SK-N-SH treated with all-trans-retinoic acid at 6 μM for 48 hours (cell line): ENCODE results near the gene RPP25L.

Source experiments
- GLIS3 ChIP-seq: fragments of 250-450 bp; sonication (Bioruptor Pico); IDR thresholded peaks from 2 replicates; pipeline ENCODE4 v1.5.0; 2020; ENCODE audit warnings: mild to moderate bottlenecking, moderate library complexity
- RARB ChIP-seq: fragments of 250-450 bp; sonication (Bioruptor Pico); IDR thresholded peaks from 2 replicates; pipeline ENCODE4 v1.8.0; 2021; ENCODE audit warnings: mild to moderate bottlenecking, moderate library complexity
- TOX ChIP-seq: fragments of 250-450 bp; sonication (Bioruptor Pico); IDR thresholded peaks from 2 replicates; pipeline ENCODE4 v1.8.0; 2021; ENCODE audit warnings: mild to moderate bottlenecking, moderate library complexity, borderline replicate concordance
- ZC3H10 ChIP-seq: fragments of 250-450 bp; sonication (Bioruptor Pico); IDR thresholded peaks from 2 replicates; pipeline ENCODE4 v1.5.1; 2021; ENCODE audit warnings: mild to moderate bottlenecking, moderate library complexity
- ZFP3 ChIP-seq: fragments of 250-450 bp; sonication (Bioruptor Pico); IDR thresholded peaks from 2 replicates; pipeline ENCODE4 v1.5.0; 2020; ENCODE audit warnings: mild to moderate bottlenecking, moderate library complexity
- ZFP30 ChIP-seq: fragments of 450-650 bp; formaldehyde crosslinking; IDR thresholded peaks from 2 replicates; pipeline ENCODE4 v1.5.0; 2022; ENCODE audit warnings: mild to moderate bottlenecking, moderate library complexity
- ZNF70 ChIP-seq: fragments of 450-650 bp; formaldehyde crosslinking; IDR thresholded peaks from 2 replicates; pipeline ENCODE4 v1.5.0; 2020; ENCODE audit warnings: mild to moderate bottlenecking, moderate library complexity
- TF ChIP-seq, protein P1 (sequence below): fragments of 250-450 bp; sonication (Bioruptor Pico); IDR thresholded peaks from 2 replicates; pipeline ENCODE4 v1.5.1; 2020; ENCODE audit warnings: low read depth, mild to moderate bottlenecking, moderate library complexity
- TF ChIP-seq, protein P2 (sequence below): fragments of 250-450 bp; sonication (Bioruptor Pico); IDR thresholded peaks from 2 replicates; pipeline ENCODE4 v1.5.0; 2020; ENCODE audit warnings: mild to moderate bottlenecking, moderate library complexity
- TF ChIP-seq, protein P3 (sequence below): fragments of 250-450 bp; sonication (Bioruptor Pico); IDR thresholded peaks from 2 replicates; pipeline ENCODE4 v1.8.0; 2020; ENCODE audit warnings: mild to moderate bottlenecking, moderate library complexity, borderline replicate concordance
- TF ChIP-seq, protein P4 (sequence below): fragments of 250-450 bp; sonication (Bioruptor Pico); IDR thresholded peaks from 2 replicates; pipeline ENCODE4 v1.5.1; 2021; ENCODE audit warnings: mild to moderate bottlenecking, moderate library complexity

DNA sequence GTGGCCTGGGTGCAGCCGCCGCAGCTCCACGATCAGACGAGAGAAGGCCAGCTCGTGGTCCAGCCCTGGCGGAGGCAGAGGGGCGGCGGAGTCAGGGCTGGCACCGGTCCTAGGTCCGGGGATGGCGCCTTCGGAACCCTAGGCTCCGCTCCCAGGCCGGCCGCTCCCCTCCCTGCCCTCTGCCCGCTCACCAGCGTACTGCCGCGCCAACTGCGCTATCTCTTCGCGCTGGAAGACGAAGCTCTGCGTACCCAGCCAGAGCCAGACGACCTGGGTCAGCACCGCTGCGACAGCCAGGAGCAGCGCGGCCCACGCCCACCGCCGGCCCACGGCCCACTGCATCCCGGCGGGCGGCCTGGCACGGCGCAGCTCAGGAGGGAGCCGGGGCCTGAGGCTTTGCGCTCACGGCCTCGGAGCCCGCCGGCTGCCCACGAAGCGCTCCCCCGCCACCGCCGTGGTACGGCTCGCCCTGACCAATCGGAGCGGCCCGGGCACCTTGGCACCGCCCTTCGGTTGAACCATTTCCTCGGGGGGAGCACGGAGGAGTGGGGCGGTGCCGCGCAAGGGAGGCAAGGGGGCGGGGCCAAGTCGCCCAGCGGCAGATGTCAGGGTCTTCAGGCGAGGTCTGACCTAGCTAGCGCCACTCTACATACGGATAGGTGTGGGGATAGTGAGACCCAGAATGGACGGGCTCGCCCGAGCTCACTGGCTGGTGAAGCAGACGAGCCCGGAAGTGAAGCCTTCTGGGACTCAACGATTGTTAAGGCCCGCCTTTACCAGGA is 25.6 kb upstream of the RPP25L start, which contains the start of gene SIGMAR1:
- TF ChIP-seq ZFP3 (CRISPR knock-in tag), result no peak
- no peak for TF ChIP-seq RARB (CRISPR knock-in tag)
- TF ChIP-seq, protein P1, sequence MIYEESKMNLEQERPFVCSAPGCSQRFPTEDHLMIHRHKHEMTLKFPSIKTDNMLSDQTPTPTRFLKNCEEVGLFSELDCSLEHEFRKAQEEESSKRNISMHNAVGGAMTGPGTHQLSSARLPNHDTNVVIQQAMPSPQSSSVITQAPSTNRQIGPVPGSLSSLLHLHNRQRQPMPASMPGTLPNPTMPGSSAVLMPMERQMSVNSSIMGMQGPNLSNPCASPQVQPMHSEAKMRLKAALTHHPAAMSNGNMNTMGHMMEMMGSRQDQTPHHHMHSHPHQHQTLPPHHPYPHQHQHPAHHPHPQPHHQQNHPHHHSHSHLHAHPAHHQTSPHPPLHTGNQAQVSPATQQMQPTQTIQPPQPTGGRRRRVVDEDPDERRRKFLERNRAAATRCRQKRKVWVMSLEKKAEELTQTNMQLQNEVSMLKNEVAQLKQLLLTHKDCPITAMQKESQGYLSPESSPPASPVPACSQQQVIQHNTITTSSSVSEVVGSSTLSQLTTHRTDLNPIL (CRISPR knock-in tag), result no peak
- no peak for TF ChIP-seq ZC3H10 (CRISPR knock-in tag)
- TF ChIP-seq, protein P2, sequence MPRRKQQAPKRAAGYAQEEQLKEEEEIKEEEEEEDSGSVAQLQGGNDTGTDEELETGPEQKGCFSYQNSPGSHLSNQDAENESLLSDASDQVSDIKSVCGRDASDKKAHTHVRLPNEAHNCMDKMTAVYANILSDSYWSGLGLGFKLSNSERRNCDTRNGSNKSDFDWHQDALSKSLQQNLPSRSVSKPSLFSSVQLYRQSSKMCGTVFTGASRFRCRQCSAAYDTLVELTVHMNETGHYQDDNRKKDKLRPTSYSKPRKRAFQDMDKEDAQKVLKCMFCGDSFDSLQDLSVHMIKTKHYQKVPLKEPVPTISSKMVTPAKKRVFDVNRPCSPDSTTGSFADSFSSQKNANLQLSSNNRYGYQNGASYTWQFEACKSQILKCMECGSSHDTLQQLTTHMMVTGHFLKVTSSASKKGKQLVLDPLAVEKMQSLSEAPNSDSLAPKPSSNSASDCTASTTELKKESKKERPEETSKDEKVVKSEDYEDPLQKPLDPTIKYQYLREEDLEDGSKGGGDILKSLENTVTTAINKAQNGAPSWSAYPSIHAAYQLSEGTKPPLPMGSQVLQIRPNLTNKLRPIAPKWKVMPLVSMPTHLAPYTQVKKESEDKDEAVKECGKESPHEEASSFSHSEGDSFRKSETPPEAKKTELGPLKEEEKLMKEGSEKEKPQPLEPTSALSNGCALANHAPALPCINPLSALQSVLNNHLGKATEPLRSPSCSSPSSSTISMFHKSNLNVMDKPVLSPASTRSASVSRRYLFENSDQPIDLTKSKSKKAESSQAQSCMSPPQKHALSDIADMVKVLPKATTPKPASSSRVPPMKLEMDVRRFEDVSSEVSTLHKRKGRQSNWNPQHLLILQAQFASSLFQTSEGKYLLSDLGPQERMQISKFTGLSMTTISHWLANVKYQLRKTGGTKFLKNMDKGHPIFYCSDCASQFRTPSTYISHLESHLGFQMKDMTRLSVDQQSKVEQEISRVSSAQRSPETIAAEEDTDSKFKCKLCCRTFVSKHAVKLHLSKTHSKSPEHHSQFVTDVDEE (CRISPR knock-in tag), result no peak
- no peak for TF ChIP-seq TOX (CRISPR knock-in tag)
- TF ChIP-seq, protein P3, sequence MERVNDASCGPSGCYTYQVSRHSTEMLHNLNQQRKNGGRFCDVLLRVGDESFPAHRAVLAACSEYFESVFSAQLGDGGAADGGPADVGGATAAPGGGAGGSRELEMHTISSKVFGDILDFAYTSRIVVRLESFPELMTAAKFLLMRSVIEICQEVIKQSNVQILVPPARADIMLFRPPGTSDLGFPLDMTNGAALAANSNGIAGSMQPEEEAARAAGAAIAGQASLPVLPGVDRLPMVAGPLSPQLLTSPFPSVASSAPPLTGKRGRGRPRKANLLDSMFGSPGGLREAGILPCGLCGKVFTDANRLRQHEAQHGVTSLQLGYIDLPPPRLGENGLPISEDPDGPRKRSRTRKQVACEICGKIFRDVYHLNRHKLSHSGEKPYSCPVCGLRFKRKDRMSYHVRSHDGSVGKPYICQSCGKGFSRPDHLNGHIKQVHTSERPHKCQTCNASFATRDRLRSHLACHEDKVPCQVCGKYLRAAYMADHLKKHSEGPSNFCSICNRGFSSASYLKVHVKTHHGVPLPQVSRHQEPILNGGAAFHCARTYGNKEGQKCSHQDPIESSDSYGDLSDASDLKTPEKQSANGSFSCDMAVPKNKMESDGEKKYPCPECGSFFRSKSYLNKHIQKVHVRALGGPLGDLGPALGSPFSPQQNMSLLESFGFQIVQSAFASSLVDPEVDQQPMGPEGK (CRISPR knock-in tag), result no peak
- TF ChIP-seq GLIS3 (CRISPR knock-in tag), result no peak
- TF ChIP-seq ZFP30 (CRISPR knock-in tag), result no peak
- TF ChIP-seq, protein P4, sequence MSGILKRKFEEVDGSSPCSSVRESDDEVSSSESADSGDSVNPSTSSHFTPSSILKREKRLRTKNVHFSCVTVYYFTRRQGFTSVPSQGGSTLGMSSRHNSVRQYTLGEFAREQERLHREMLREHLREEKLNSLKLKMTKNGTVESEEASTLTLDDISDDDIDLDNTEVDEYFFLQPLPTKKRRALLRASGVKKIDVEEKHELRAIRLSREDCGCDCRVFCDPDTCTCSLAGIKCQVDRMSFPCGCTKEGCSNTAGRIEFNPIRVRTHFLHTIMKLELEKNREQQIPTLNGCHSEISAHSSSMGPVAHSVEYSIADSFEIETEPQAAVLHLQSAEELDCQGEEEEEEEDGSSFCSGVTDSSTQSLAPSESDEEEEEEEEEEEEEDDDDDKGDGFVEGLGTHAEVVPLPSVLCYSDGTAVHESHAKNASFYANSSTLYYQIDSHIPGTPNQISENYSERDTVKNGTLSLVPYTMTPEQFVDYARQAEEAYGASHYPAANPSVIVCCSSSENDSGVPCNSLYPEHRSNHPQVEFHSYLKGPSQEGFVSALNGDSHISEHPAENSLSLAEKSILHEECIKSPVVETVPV, result no peak
- no peak for TF ChIP-seq ZNF70 (CRISPR knock-in tag)
